Mesodermal cell (in vitro differentiated cells): Measurements from ENCODE around the gene BMP6.
"Not testable (repeated sequence)": the region's sequence is repeated elsewhere in the genome, so short reads cannot be mapped to it uniquely, and the experiment has no call there.

Source experiments
- H3K27ac ChIP-seq: 2 replicates; pipeline ENCODE4 v1.7.0; 2013; ENCODE audit warnings: mild to moderate bottlenecking, low read depth, low read length, moderate library complexity; ENCODE audit not compliant: severe bottlenecking
- H3K36me3 ChIP-seq: 2 replicates; pipeline ENCODE4 v1.7.1; 2013; ENCODE audit warnings: mild to moderate bottlenecking, low read length, moderate library complexity; ENCODE audit not compliant: control insufficient read depth, insufficient read depth
- H3K4me1 ChIP-seq: one replicate; pipeline ENCODE4 v1.7.1; 2013; ENCODE audit warnings: mild to moderate bottlenecking, low read length; ENCODE audit not compliant: insufficient read depth, control insufficient read depth, poor library complexity, severe bottlenecking
- H3K4me3 ChIP-seq: 2 replicates; pipeline ENCODE4 v1.7.0; 2013; ENCODE audit warnings: low read length, control low read depth, mild to moderate bottlenecking; ENCODE audit not compliant: insufficient read depth, poor library complexity, severe bottlenecking; ENCODE audit errors: extremely low read depth
- H3K9me3 ChIP-seq: 2 replicates; pipeline ENCODE4 v1.7.1; 2013; ENCODE audit warnings: mild to moderate bottlenecking, low read length, moderate library complexity; ENCODE audit not compliant: control insufficient read depth
- WGBS, 2 experiments: methylation state at CpG; one replicate each; pipeline ENCODE4 v1.1.5; 2013; ENCODE audit warnings: missing lambda C conversion rate in 2 of 2; ENCODE audit not compliant: insufficient coverage in 2 of 2; 5-methylcytosine and 5-hydroxymethylcytosine counted together

BMP6 gene

GRCh38 chr6:7897461-7898192 lies 171.7 kb downstream of the BMP6 start:
- H3K27ac ChIP-seq = no peak overlapping the region
- H3K9me3 ChIP-seq = no peaks in the 10 kb centered on the region
- H3K4me1 ChIP-seq = no peaks in the 10 kb centered on the region
- 93 to 98% methylated on average over 6 of the region's 9 CpGs for WGBS, 2 experiments
- H3K4me3 ChIP-seq = no peak overlapping the region
- H3K36me3 ChIP-seq = peaks cover 95% of the 10 kb centered on the region

- not testable (repeated sequence) for H3K4me1 ChIP-seq, H3K27ac ChIP-seq, H3K9me3 ChIP-seq, H3K4me3 ChIP-seq
- 94 to 97% methylated on average over 6 to 7 of the region's 8 CpGs for WGBS, 2 experiments
- H3K36me3 ChIP-seq = peaks cover 95% of the 10 kb centered on the region
Measured at GRCh38 chr6:7898193-7898586, 172.3 kb downstream of the BMP6 start.

- no peaks in the 10 kb centered on the region for H3K9me3 ChIP-seq
- no peaks in the 10 kb centered on the region for H3K4me1 ChIP-seq
- peaks cover 95% of the 10 kb centered on the region for H3K36me3 ChIP-seq
- H3K4me3 ChIP-seq = no peak overlapping the region
- 72 to 83% methylated on average over 2 to 3 of the region's 5 CpGs for WGBS, 2 experiments
- no peak overlapping the region for H3K27ac ChIP-seq
Measured at GRCh38 chr6:7899101-7899888, 173.4 kb downstream of the BMP6 start.

- H3K9me3 ChIP-seq = no peaks in the 10 kb centered on the region
- WGBS, 2 experiments = 67 to 86% methylated on average over 3 to 4 of the region's 4 CpGs
- H3K27ac ChIP-seq = no peak overlapping the region
- H3K36me3 ChIP-seq = peaks cover 95% of the 10 kb centered on the region
- H3K4me3 ChIP-seq = no peak overlapping the region
- no peaks in the 10 kb centered on the region for H3K4me1 ChIP-seq
Measured at GRCh38 chr6:7899889-7900213, 174.0 kb downstream of the BMP6 start.

GRCh38 chr6:7900621-7901020 lies 174.7 kb downstream of the BMP6 start:
- Histone ChIP-seq H3K4me3 (no peak overlapping the region), H3K4me1 (peaks cover under 1% of the 10 kb centered on the region), H3K27ac (no peak overlapping the region), H3K9me3 (no peaks in the 10 kb centered on the region), H3K36me3 (peaks cover 95% of the 10 kb centered on the region)
- WGBS, 2 experiments = 92 to 94% methylated on average over 2 of the region's 2 CpGs

- Histone ChIP-seq H3K36me3 (peaks cover 94% of the 10 kb centered on the region), H3K27ac (no peak overlapping the region), H3K4me1 (peaks cover 4% of the 10 kb centered on the region), H3K9me3 (no peaks in the 10 kb centered on the region), H3K4me3 (no peak overlapping the region)
- WGBS, 2 experiments = 95 to 99% methylated on average over 4 to 8 of the region's 9 CpGs
Measured at GRCh38 chr6:7901056-7901455, 175.2 kb downstream of the BMP6 start.

GRCh38 chr6:7901780-7902179 lies 175.9 kb downstream of the BMP6 start:
- 87 to 92% methylated on average over 4 of the region's 4 CpGs for WGBS, 2 experiments
- Histone ChIP-seq H3K27ac (no peak overlapping the region), H3K9me3 (no peaks in the 10 kb centered on the region), H3K4me1 (peaks cover 4% of the 10 kb centered on the region), H3K4me3 (no peak overlapping the region), H3K36me3 (peaks cover 86% of the 10 kb centered on the region)

GRCh38 chr6:7902221-7902620 lies 176.3 kb downstream of the BMP6 start:
- peaks cover 90% of the 10 kb centered on the region for H3K36me3 ChIP-seq
- H3K4me1 ChIP-seq = peaks cover 6% of the 10 kb centered on the region
- no peaks in the 10 kb centered on the region for H3K9me3 ChIP-seq
- H3K4me3 ChIP-seq = no peak overlapping the region
- WGBS, 2 experiments = 93 to 95% methylated on average over 3 to 7 of the region's 8 CpGs
- H3K27ac ChIP-seq = no peak overlapping the region

GRCh38 chr6:7902867-7903266 lies 177.0 kb downstream of the BMP6 start:
- Histone ChIP-seq H3K4me3 (no peak overlapping the region), H3K27ac (no peak overlapping the region), H3K36me3 (peaks cover 90% of the 10 kb centered on the region), H3K4me1 (peaks cover 11% of the 10 kb centered on the region), H3K9me3 (no peaks in the 10 kb centered on the region)
- whole genome bisulfite sequencing, 2 experiments = no CpG with 5 or more reads among the region's 1 CpG

- 94 to 95% methylated on average over 2 of the region's 3 CpGs for WGBS, 2 experiments
- H3K9me3 ChIP-seq = no peaks in the 10 kb centered on the region
- no peak overlapping the region for H3K4me3 ChIP-seq
- H3K27ac ChIP-seq = no peak overlapping the region
- peaks cover 11% of the 10 kb centered on the region for H3K4me1 ChIP-seq
- H3K36me3 ChIP-seq = peaks cover 82% of the 10 kb centered on the region
Measured at GRCh38 chr6:7903673-7904072, 177.8 kb downstream of the BMP6 start.
